ENCODE measurements around the gene TGFBR3L. TPM values are rescaled to one million over a fixed set of nuclear protein-coding genes. Genes with fewer than 3 reads are reported as not detected.

The TGFBR3L gene
- total RNA-seq, 2 donors from 2014 or later = 22.1 to 26.7 TPM

GRCh38 chr19:7907544-7907943 is 7.1 kb upstream of the TGFBR3L start:
- no peak for DNase-seq (ENCODE audit: low spot score)
- Histone ChIP-seq H3K36me3 (peaks cover 47% of the 10 kb centered on the region), H3K4me1 (peaks cover 0 to 50% of the 10 kb centered on the region in 2 donors), H3K27me3 (no peaks in the 10 kb centered on the region), H3K27ac (no peak overlapping the region), H3K4me3 (no peak overlapping the region), H3K9me3 (no peaks in the 10 kb centered on the region)
- TF ChIP-seq CTCF (IDR thresholded peaks at IDR 0.05) = no peak

- TF ChIP-seq CTCF (IDR thresholded peaks at IDR 0.05) = no peak
Observed at GRCh38 chr19:7908078-7908699, 6.4 kb upstream of the TGFBR3L start.

GRCh38 chr19:7908742-7909461 is 5.7 kb upstream of the TGFBR3L start:
- peaks cover 0 to 44% of the 10 kb centered on the region in 2 donors for H3K4me1 ChIP-seq
- no peak overlapping the region for H3K4me3 ChIP-seq
- no peak overlapping the region for H3K27ac ChIP-seq
- peaks cover 53% of the 10 kb centered on the region for H3K36me3 ChIP-seq
- no peak for DNase-seq (ENCODE audit: low spot score)
- no peak for TF ChIP-seq CTCF (IDR thresholded peaks at IDR 0.05)
- no peaks in the 10 kb centered on the region for H3K9me3 ChIP-seq
- H3K27me3 ChIP-seq = no peaks in the 10 kb centered on the region

More at GRCh38 chr19:7908078-7908699, 6.4 kb upstream of the TGFBR3L start:
- no peaks in the 10 kb centered on the region for H3K9me3 ChIP-seq
- peaks cover 53% of the 10 kb centered on the region for H3K36me3 ChIP-seq
- no peaks in the 10 kb centered on the region for H3K27me3 ChIP-seq
- no peak overlapping the region for H3K4me3 ChIP-seq
- no peak for DNase-seq (ENCODE audit: low spot score)
- H3K27ac ChIP-seq = no peak overlapping the region
- H3K4me1 ChIP-seq = peaks cover 0 to 44% of the 10 kb centered on the region in 2 donors

- H3K27me3 ChIP-seq = no peaks in the 10 kb centered on the region
- TF ChIP-seq CTCF (IDR thresholded peaks at IDR 0.05) = no peak
- no peak overlapping the region for H3K4me3 ChIP-seq
- H3K9me3 ChIP-seq = no peaks in the 10 kb centered on the region
- H3K27ac ChIP-seq = no peak overlapping the region
- DNase-seq (ENCODE audit: low spot score) = no peak
- H3K4me1 ChIP-seq = peaks cover 0 to 40% of the 10 kb centered on the region in 2 donors
- H3K36me3 ChIP-seq = peaks cover 53% of the 10 kb centered on the region
Observed at GRCh38 chr19:7909471-7910067, 5.1 kb upstream of the TGFBR3L start.

GRCh38 chr19:7910321-7911161 is 4.1 kb upstream of the TGFBR3L start:
- DNase-seq (ENCODE audit: low spot score) = no peak
- TF ChIP-seq CTCF (IDR thresholded peaks at IDR 0.05) = no peak
- H3K9me3 ChIP-seq = no peaks in the 10 kb centered on the region
- no peaks in the 10 kb centered on the region for H3K27me3 ChIP-seq
- H3K4me1 ChIP-seq = peaks cover 0 to 31% of the 10 kb centered on the region in 2 donors
- H3K27ac ChIP-seq = no peak overlapping the region
- H3K4me3 ChIP-seq = no peak overlapping the region
- peaks cover 50% of the 10 kb centered on the region for H3K36me3 ChIP-seq

Measured in right atrium auricular region (tissue), 2 donors.